GM04503 (cell line): ENCODE data around the gene CAPNS2.

ENCODE experiments used
- DNase-seq: peaks from one replicate; pipeline ENCODE4 v3.0.0-alpha.2; 2012; ENCODE audit warnings: low read depth

Gene CAPNS2

DNA sequence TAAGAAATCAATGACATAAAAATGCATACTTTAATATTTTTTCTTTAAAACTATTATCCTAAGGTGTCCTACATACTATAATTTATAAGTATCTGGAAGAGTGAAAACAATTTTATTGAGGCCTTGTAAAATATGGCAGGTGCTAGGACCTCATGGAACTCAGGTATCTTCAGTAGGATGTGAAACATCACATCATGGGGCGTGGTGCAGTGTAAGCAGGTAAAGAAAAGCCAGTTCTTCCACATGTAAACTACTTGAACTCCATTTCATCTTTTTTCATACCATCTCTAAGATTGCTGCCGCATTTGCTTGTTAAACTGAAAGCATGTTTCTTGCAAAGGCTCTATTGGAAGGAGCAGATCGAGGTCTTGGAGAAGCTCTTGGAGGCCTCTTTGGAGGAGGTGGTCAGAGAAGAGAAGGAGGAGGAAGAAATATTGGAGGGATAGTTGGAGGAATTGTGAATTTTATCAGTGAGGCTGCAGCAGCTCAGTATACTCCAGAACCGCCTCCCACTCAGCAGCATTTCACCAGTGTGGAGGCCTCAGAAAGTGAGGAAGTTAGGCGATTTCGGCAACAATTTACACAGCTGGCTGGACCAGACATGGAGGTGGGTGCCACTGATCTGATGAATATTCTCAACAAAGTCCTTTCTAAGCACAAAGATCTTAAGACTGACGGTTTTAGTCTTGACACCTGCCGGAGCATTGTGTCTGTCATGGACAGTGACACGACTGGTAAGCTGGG lies at the start of gene CAPNS2:
Gene CAPNS2, plus strand, starts transcription at position 253 of the 744 bp plus-strand sequence. Its CDS starts 73 bp downstream, at position 326.
- DNase-seq, result no peak

DNA sequence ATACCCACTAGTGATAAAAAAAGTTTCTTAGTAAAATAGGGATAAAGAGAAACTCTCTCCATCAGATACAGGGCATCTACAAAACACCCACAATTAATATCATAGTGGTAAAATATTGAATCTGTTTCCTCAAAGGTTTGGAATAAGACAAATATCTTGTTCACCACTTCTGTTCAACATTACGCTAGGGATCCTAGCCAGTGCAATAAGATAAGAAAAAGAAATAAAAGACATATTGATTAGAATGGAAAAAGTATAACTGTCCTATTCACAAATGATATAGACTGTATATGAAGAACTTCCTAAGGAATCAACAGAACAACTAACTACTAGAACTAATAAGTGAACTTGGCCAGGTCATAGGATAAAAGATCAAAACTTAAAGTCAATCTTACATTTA lies 44.7 kb upstream of the CAPNS2 start:
- DNase-seq, result no peak

DNA sequence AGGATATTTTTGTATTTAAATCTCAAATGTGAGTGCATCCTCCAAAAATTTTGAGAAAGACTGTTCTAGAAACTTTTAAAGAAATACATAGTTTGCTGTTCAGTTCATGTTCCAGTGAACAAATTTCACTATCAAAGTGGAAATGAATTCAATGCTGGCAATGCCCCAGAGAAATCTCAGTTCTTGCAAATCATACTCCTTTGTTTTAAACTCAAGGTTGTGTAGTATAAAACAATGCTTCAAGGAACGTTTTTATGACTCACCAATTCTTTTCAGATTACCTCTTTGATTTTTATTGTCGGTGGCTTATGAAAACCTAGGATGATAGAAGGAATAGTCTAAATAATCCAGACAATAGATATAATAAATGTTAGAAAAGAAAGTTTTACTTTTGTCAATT lies 40.0 kb upstream of the CAPNS2 start:
- no peak for DNase-seq

DNA sequence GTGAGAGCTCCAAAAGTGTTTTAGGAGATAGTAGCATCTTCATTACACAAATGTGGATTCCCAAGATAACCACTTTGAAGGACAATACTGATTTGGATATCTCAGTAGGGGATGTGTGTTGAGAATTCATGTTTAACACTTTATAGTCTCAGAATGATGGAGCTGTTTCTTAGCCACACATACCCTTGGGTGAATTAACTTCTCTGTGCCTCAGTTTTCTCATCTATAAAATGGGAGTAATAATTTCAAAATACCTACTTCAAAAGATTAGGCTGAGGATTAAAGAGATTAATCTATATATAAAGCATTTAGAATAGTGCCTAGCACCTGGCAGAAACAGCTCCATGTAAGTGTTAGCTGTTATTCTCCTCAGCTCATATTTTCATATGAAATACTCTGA lies 38.6 kb upstream of the CAPNS2 start:
- DNase-seq, result no peak

DNA sequence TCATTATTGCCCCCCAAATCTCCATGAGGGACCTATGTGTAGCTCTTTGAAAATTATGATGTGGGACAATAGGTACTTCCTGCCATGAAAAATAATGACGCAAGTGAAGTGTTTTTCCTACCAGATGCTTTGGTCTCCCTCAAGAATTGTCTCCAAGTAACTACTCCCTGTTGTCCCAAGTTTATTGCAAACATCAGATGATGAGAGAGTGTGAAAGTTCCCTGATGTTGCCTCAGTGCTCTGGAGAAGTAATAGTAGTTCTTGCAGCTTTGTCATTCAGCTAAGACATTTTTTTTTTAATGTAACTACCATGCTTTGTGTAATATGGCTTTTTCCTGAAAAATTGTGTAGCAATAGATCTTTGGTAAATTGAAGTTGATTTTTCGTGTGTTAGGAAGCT lies 37.5 kb upstream of the CAPNS2 start:
- peak; percentile 37 for DNase-seq

DNA sequence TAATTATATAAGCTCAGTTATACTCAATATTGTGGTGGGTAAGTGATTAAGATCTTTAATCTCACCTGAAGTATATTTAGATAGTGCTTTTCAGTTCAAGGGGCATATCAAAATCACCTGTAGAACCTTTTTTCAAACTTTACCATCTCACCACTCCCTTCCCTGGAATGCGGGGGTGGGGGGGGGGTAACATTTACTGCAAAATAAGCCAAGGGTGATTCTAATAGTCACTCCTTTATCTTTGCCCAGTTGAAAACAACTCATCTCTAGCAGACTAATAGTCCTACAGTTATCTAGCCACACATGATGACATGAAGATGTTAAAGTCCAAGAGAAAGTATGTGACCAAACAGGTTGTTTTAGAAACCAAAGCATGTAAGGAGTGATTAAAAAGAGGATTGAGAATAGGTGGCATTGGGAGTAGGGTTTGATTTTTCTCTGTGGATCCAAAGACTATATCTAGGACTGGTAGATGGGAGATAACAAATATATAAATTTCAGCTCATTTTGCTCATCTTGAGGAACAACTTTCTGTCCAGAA lies 36.1 kb upstream of the CAPNS2 start:
- DNase-seq, result no peak

DNA sequence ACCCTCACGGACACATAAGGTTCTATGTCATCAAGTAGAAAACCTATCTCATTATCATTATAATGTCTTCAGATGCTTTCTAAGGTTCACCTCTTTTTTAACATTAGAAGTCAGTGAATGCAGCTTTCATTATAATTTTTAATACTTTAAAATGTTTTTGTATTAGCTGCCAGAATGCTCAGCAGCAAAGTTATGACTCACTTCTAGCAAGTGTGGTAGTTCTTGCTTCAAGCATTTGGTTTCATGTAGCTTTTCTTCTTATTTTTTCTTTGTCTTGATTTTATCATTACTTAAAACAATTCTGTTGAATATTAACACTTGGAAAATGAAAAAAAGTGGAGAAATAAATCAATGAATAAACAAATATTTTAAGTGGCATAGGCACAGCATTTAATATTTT lies 34.3 kb upstream of the CAPNS2 start:
- DNase-seq, result no peak

DNA sequence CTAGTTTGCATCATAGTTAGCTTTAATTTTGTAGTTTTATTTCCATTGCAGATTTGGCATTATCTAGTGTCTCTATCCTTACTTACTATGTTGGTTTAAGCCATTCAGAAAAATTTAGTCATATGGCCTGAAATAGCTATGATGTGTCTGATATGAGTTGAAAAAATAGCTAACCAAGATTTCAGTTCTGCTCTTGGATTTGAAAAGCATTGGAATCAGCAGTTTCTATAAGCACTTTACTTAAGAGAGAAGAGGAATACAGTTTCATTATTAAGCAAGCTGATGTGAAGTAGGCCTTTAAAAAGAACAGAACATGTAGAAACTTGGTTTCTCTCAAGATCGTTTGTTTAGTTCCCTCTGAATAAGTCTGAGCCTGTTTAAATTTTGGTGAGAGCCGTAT lies 31.7 kb upstream of the CAPNS2 start:
- no peak for DNase-seq

DNA sequence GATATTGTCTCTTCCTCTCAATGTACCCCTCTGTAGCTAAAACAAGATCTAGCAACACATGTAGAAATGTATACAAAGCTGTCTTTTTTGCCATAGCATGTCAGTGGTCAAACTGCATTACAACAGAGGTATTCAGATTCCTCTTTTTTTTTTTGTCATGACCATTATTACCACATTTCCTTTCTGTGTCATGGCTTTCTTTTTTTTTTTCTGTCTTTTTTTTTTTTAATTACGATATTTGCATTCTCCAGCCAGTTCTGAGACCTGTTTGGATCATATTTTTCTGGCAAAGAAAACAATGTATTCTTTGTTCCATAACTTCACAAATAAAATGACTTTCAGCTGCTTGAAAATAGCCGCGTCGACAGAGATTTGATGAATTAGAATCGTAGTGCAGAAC lies 27.4 kb upstream of the CAPNS2 start:
- no peak for DNase-seq

DNA sequence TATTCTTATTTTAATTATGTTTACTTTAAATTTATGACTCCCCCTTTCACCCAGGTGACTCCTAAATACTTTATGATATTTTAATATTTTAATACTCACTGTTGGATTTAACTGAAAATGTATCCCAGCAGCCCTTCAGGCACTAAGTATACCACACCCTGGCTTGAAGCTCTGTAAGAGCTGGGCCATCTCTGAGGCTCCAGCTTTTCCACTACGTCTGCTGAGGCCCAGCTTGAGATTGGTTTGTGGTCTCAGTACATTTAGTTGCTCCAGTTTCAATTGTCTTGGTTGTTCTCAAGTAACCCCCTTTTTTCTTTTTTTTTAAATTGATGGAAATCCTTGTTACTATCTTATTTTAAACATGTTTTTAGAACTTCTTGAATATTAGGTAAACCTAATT lies 27.0 kb upstream of the CAPNS2 start:
- DNase-seq, result no peak

DNA sequence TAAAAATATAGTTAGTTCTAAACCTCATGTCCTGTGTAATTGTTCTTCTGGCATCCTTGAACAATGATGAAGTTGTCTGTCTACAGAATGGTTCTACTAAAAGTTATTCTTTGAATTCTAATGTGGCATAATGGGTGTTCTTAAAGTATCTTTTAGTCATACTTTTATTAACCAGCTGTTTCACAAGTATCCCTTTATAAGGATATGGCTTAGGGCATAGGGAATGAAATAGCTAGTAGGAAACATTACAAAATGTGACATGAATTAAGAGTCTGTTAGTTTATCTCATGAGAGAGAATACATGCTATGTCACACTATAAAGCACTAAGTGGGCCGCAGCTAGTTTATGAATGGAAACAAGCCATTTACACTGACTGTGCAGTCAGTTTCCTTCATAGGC lies 26.3 kb upstream of the CAPNS2 start:
- no peak for DNase-seq

DNA sequence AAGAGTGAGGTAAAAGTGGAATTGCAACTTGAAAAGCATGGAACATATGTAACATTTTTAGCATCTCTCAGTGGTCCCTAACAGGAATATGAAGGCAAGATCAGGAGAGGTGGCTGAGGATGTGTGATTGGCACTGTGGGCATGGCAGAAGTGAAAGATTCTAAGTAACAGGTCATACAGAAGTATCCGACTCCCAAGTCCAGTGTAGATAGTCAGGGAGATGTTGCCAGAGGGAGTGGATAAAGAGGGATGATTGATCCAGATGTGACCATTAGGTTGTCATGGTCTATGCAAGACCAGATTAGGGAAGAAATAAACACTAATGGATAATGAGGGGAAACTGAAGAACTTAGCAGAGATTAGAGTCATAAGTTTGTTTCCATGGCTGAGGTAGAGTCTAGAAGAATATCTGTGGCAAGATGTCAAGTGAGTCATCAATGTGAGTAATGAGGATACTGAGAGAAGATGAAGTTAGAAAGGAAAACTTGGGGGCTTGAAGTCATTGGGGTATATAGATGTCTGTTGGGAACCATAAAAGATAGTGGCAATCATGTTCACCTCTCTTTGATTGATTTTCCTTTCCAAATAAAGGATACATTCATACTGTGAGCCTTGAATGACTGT lies 23.9 kb upstream of the CAPNS2 start:
- DNase-seq, result peak; percentile 39

DNA sequence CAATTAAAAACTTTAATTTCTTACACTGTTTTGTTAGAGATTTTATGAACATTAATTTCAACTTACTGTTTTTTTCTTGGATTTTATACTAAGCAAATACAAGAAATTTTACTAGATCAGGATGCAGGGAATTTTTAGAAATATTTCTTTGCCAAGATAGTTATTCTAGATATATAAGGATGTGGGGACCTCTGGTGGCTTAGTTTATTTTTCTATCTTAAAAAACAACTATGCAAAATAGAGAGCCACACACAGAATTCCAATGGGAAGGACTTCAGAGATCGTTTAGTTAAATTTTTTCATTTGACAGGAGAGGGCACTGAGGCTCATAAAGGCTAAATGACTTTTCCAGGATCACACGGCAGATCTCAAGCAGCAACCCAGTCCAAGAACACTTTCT lies 23.0 kb upstream of the CAPNS2 start:
- DNase-seq, result no peak

DNA sequence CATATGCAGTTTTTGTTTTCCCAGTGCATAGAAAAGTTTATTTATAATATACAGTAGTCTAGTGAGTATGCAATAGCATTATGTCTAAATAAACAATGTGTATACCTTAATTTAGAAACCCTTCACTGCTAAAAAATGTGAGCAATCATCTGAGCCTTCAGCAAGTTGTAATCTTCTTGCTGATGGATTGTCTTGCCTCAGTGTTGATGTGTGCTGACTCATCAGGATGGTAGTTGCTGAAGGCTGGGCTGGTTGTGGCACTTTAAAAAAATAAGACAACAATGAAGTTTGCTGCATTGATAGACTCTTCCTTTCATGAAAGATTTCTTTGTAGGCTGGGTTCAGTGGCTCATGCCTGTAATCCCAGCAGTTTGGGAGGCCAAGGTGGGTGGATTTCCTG lies 13.9 kb upstream of the CAPNS2 start:
- peak; percentile 87 for DNase-seq

DNA sequence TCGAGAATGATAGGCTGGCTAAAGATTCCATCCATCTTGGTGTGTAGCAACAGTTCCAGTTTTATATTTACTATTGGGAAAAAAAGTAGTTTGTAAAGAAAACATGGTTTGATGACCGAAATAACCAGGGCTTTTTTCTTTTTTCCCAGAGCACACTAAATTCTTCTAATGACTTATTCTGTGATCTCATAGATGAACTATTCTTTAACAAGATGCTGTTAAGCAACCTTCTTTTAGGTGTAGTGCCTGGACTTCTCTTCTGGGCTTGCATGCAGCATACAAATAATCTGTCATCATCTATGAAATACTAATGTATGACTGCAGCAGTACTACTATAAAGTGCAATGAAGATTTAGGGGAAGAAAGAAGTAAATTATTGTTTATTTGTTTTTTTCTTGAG lies 11.0 kb upstream of the CAPNS2 start:
- peak; percentile 60 for DNase-seq

DNA sequence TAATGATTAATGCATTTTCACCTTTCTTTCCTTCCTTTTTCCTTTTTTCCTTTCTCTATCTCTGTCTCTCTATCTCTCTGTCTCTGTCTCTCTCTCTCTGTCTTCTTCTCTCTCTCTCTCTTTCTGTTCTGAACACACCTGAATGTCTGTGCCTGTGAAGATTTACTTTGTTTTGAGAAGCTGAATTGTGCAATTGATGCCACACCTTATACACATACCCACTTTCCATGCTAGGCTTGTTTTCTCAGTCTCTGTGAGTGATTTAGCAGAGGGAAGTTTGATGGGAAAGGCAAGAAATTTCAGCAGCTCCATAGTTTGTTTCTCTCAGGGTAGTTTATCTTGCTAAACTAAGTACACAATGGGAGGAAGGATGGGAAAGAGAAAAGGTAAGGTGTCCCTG lies 9.3 kb upstream of the CAPNS2 start:
- DNase-seq, result no peak

DNA sequence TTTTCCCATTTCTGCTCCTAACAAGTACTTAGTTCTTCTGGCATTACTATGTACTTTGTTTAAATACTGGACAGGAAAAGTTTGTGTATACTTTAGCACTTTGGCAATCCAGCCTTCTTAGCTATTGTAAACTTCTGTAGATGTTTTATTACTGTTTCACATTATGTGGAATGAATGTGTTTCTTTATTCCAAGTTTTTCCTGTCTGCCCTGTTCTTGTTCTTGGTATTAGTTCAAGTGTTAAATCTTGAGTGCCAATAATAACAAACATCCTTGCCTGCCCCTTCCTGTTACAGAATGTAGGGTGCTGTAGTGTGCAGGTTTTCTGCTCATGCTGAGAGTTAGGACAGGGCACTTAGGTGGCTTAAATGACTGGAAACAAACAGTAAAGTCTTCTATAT lies 7.3 kb upstream of the CAPNS2 start:
- no peak for DNase-seq

DNA sequence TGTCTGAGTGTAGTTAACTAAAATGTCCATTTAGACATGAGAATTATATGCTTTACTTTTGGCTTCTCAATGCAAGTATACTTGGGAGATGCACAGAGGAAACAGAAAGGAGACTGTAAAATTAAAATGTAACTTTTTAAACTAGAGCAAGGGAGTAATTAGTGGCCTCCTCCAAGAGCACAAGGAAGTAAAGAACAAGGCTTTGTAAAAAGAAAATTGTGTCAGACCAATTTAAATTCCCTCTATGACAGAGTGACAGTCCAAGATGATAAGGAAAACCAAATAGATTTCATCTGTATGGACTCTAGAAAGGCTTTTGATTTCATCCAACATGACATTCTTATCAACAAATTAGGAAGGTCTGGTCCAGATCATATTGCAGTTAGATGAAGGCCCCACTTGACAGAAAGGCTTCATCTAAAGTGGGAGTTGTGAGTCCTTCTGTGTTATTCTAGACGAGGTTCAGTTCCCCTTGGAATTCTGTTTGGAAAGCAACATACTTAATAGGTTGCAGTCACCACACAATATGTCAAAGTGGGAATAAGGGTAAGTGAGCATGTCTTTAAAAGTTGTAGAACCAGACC lies 6.5 kb upstream of the CAPNS2 start:
- DNase-seq, result no peak

DNA sequence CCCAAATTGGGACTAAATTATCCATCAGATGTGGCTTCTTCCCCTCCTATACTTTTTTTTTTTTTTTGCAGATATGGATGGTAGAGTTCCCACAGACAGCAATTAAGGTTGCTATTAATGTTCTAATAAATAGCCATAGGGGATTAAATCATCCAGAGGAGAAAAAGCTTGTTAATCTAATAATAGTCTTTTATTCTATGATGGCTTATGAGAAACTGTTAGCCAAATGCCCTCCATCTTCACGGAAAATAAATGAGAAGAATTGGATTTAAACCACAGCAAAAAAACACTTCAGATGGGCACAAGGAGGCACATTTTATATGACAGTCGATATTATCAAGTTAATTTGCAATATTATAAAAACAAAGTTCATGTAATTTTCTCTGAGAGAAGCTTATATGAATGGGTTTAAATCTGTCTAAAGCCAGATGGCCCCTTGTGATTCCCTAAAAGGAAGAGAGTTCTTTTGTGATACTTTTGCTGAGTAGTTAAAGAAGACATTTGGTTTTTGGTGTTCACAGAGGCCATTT lies 5.1 kb upstream of the CAPNS2 start:
- no peak for DNase-seq

DNA sequence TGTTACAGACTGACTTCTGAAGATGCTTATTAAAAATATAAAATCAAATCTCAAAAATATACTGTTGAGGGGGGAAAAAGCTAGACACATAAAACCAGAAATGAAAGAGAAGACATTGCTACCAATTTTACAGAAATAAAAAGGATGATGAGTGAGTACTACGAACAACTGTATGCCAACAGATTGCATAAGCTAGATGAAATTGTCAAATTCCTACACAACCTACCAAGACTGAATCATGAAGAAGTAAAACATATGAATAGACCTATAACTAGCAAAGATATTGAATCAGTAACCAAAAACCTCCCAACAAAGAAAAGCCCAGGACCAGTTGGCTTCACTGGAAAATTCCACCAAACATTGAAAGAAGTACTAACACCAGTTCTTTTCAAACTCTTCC lies 3.5 kb upstream of the CAPNS2 start:
- no peak for DNase-seq

DNA sequence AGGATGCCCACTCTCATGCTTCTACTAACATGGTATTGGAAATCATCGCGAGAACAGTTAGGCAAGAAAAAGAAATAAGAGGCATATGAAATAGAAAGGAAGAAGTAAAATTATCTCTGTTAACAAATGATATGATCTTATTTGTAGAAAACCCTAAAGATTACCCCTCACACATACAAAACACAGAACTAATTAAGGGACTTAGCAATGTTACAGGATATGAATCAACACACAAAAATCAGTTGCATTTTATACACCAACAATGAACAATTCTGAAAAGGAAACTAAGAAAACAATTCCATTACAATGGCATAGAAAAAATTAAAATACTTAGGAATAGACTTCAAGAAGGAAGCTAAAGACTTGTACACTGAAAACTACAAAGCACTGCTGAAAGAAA lies 2.7 kb upstream of the CAPNS2 start:
- no peak for DNase-seq

DNA sequence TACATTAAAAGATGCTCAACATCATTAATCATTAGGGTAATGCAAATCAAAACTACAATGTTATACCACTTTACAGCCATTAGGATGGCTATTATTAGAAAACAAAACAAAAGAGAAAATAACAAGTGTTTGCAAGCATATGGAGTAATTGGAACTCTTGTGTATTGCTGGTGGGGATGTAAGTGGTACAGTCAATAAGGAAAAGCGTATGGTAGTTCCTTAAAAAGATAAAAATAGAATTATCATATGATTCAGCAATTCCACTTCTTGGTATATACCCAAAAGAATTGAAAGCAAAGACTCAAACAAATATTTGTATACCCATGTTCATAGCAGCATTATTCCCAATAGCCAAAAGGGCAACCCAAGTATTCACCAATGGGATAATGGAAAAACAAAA lies 1.4 kb upstream of the CAPNS2 start:
- no peak for DNase-seq

DNA sequence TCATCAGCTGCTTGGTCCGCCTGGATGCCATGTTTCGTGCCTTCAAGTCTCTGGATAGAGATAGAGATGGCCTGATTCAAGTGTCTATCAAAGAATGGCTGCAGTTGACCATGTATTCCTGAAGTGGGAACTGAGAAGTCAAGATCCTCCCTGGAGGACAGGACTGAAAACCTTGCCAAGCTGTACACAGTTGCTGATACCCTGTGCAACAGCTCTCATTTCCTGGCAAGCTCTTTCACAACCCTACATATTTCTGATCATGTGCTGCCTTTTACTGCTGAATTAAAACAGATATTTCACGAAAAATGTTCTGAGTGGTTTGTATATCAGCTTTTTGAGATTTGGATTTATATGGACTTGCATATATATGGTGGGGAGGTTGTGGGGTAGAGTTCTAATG lies 898 bp downstream of the CAPNS2 start:
- no peak for DNase-seq
